Activated CD8-positive, alpha-beta memory T cell treated with anti-CD3 and anti-CD28 coated beads for 1 hour (primary cell): ENCODE measurements around the gene ARHGEF16.

Source experiments
- DNase-seq, 2 donors: peaks; one replicate each; pipeline ENCODE4 v3.0.0-alpha.2; 2020; ENCODE audit warnings: low read depth in 1 of 2; ENCODE audit errors: extremely low read depth in 1 of 2

Gene ARHGEF16

DNA sequence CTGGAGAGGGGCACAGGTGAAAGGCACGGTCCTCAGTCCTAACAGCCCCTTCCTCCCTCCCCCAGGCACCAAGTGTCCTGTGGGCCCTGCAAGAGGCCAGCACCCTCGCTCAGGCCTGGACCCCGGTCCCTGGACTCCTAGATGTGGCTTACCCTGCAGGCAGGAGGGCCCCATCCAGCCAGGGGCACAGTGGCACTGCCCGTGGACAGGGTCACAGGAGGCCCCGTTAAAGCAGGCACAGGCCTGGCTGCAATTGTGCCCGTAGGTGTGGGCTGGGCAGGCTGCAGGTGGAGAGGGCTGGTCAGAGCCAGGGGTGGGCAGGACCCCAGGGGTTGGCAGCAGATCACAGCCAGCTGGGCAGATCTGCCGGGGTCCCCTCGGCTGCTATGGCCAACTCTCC lies 44.5 kb downstream of the ARHGEF16 start:
- no peak for DNase-seq

DNA sequence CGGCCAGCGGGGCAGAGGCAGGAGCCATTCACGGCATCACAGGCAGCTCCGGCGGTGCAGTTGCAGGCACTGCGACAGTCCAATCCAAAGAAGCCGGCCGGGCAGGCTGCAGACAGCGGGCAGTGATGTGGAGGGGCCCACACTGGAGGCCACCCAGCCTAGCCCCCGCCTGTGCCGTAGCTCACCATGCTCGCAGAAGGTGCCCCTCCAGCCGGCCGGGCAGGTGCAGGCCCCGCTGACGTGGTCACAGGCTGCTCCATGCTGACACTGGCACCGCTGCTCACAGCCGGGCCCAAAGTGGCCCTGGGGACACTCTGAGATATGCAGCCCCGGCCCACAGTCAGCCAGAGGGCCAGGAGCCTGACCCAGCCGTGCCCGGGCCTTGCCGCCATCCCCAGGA lies 45.1 kb downstream of the ARHGEF16 start:
- DNase-seq = no peak

DNA sequence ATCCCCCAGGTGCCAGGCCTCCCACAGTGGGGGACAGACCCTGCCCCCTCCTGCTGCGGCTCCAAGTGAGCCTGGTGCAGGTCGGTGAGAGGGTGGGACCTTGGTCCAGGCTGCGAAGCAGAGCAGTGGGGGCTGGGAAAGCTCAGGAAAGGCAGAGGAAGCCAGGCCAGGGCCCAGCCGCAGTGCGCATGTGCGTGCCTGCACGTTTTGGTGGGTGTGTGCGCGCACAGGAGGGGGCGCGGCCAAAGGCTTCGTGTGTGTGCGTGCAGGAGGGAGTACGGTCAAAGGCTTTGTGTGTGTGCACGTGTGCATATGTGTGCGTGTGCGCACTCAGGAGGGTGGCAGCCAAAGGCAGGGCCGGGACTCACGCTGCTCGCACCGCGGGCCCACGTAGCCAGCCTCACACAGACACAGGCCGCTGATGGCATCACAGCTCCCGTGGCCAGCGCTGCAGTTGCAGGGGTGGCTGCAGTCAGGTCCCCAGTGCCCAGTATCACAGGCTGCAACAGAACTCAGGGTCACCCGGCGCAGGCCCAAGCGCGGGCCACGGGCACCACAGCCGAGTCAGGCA lies 45.9 kb downstream of the ARHGEF16 start:
- DNase-seq = no peak

DNA sequence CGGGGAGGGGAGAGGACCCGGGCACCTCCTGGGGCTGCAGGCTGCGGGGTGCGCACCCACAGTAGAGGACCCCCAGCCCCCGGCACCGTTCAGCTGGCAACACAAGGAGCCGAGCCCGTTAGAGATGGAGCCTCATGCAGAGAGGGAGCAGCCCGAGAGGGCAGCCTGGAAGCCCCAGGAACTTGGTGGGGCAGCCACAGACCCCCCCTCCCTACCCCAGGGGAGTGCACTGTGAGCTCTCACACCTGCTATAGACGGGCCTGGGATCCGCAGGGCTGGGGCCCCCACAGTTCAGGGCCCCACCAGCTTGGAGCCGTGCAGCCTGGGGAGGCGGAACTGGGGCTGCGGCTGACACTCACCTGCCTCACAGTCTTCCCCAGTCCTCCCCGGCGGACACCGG lies 47.0 kb downstream of the ARHGEF16 start:
- no peak for DNase-seq

DNA sequence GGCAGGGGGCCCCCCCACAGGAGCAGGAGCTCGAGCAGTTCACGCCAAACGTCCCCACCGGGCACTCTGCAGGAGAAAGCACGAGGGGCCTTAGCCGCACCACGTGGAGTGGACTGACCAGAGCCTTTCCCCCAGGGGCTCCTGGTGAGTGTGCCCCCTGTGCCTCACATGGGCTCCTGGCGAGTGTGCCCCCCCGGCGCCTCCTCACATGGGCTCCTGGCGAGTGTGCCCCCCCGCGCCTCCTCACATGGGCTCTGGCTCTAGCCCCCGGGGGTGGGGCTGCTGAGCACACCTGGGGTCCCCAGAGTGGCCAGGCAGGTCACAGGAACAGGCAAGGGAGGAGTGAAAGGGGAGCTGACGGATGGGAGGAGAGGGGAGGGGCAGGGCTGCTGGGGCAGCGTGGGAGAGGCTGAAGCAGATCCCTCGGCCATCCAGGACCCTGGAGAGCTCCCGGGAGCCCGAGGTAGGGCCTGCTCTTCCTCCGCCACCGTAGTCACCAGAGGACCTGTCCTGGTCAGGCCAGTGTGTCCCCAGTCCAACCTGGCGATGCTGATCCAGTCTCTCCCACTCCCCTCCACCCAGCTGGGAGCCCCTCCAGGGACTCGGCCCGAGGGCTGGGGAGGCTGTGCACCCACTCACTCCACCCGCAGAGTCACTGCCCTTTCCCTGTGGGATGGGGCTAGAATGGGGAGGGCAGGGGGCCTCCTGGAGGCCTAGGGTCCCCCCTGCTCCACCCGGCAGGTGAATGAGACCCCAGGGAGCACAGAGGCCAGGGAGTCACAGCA lies 47.6 kb downstream of the ARHGEF16 start:
- no peak for DNase-seq

DNA sequence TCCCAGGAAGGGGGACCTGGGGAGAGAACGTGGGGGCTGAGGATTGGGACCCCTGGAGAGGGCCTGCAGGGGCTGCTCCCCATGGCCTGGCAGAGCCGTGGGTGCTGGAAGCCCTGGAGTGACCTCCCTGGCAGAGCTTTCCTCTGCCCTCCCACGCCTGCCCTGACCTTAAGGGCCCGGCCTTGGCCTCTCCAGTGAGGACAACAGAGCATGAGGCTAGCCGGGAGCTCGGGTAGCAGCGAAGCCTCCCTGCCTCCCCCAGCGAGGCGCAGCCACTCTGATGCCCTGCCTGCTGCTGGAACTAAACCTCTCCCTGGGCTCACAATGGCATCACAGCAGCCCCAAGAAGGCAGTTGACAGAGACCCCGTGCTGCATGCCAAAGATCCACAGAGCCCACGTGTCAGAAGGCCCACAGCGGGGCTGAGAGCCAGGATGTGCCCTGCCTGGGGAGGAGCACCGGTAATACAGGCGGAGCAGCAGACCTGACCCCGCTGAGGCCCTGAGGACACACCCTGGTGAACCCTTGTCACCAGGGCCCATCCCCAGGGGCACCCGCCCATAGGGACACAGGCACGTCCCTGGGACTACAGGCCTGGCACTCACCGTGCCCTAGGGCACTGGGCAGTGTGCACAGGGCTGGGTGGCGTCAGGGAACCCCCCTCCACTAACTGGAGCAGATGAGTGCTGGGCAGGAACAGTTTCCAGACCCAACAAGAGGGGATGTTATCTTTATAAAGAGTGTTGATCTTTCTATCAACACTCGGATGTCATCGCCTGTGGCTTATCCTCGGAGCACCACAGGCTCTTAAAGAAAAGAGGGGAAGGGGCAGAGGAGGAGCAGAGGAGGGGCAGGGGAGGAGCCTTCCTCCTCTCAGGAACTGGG lies 48.4 kb downstream of the ARHGEF16 start:
- no peak for DNase-seq

DNA sequence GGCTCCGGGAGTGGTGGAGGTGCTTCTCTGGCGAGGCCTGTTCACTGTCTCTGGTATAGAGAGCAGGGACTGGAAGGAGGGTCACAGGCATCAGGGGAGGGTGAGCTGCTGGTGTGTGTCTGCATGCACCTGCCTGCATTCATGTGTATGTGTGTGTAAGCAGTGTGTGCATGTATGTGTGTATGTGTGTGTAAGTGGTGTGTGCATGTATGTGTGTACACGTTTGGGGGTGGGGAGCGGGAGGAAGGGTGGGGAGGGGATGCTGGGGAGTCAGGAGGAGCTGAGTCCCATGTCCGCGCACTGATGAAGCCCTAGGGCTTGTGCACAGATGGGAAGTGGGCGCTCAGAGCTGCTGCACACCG lies 49.0 kb downstream of the ARHGEF16 start:
- DNase-seq = no peak

DNA sequence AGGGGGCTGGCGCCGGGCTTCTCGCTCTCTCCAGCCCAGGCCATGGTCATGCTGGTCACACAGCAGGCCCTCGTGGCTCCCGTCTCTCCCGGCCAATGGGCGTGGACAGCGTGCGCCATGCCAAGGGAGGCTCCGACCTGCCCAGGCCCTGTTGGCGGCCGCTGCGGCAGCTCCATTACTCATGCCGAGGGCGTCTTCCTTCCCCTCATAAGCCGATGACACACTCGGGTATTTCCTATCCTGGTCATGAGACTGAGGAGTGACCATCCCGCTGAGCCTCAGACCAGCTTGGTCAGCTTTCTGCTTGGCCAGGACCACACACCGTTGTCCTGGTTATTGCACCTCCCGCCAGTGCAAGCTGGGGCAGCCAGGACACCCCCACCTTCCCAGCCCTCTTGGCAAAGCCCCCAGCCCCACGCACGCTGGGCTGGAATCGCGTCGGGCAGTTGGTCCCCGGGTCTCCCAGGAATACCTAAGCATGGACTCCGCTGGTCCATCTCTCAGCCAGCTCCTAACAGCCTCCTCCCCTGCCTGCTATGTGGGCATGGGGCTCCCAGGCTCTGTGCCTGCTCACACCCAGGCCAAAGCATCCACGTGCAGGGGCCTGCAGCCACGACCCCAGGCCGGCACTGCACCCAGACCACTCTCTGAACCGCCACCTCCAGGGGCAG lies 49.8 kb downstream of the ARHGEF16 start:
- no peak for DNase-seq

DNA sequence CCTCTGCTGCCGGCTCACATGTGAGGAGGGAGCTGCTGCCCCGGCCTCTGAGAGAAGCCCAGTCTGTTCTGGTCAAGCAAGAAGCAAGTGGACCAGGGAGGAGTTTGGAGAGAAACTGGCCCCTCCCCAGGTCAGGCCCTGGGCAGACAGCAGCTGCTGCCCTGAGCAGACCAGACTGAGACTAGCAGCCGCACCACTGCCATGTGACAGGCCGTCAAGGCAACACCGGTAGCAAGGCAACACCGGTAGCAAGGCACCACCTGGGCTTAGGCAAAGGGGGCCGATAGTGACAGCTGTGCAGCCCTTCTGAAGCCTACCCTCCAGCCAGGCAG lies 50.3 kb downstream of the ARHGEF16 start:
- no peak for DNase-seq

DNA sequence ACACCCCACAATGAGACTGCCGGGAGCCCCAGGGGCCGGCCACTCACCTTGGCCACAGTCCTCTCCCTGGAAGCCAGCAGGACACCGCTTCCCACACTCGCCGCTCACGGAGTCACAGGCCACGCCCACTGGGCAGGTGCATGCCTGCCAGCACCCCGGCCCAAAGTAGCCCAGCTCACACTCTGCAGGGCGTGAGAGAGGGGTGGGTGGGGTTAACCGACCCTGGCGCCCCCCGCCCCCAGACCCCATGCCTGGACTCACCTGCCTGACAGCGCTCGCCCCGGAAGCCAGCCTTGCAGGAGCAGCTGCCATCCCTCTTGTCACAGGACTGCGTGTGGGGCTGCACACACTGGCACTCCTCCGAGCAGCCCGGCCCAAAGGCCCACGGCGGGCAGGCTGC lies 50.7 kb downstream of the ARHGEF16 start:
- no peak for DNase-seq

DNA sequence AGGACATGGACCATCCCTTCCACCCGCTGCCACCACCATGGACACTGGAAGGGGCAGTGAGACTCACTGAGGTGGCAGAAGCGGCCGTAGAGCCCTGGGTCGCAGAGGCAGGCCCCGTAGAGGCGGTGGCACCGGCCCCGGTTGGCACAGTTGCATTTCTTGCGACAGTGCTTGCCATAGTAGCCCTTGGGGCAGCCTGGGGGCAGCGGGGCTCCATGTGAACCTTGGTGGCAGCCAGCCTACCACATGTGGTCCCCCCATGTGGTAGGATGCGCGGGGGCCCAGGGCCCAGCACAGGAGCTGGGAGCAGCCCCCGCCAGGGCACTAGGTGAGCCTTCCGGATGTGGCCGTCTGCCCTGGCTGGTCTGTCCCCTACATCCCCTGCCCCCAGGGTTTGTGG lies 51.6 kb downstream of the ARHGEF16 start:
- DNase-seq = no peak

DNA sequence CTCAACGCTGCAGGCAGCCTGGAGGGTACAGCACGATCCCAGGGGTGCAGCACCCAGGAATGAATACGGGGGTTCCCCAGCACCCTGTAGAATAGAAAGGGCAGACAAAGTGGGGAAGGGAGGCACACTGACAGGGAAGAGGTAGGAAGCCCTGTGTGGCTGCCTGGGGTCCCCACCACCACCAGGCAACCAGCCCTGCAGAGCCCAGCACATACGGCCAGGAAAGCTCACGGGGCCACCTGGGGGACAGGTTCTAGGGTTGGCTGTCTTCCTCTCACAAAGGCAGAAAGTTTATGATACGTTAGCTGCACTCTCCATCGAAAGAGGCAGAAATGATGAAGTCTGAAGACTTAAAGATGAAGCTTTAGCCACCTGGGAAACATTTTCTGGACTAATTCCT lies 52.5 kb downstream of the ARHGEF16 start:
- DNase-seq = no peak

DNA sequence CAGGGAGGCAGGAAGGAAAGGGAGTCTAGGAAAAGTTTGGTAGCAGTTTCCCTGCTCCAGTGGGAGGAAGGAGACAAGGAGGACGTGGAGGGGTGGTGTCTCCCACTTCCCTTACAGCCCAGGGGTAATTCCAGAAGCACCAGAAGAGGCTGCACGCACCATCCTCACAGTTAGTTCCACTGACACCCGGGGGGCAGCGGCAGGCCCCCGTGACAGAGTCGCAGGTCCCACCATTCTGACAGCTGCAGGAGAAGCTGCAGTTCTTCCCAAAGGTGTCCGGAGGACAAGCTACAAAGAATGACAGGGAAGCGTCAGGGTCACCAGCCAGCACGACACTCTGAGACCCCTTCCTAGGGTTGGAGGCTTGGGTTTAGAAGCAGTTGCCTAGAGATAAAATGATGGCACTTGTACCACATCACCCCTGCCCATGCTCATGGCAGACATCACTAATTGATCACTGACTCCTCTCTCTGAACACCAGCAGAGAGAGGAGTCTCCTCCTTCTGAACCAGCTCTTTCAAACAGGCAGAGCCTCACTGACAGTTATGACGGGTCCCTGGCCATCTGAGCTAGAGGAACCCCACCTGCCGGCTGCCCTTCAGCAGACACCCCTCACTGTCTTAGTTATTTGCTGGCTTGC lies 53.3 kb downstream of the ARHGEF16 start:
- no peak for DNase-seq

DNA sequence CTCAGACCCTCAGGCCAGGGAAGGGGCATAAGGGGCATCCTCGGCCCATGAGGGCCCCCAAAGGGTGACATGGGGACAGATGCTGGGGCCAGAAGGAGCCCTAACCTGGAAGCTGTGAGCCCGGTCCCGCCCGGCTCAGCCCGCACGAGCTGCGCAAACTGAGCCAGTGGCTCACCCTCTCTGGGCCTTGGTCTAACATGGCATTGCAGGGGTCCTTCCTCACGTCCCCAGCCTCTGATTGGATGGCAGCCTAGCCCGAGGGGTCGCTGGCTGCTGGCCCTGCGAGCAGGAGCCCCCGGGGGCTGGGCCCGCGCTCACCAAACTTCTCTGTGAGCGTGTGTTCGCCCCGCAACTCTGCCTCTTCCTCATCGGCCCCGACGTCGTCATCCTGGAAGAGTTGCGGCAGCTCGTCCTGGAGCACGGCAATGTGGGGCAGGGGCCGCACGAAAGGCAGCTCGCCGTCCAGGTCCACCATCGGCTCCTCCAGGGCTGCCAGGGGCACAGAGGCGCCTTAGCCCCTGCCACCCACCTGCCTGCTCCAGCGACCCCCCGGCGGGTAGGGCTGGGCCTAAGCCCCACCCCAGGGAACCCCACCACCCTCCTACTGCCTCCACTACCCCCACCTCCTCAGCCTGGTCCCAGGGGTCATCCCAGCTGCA lies 54.4 kb downstream of the ARHGEF16 start:
- DNase-seq = no peak

DNA sequence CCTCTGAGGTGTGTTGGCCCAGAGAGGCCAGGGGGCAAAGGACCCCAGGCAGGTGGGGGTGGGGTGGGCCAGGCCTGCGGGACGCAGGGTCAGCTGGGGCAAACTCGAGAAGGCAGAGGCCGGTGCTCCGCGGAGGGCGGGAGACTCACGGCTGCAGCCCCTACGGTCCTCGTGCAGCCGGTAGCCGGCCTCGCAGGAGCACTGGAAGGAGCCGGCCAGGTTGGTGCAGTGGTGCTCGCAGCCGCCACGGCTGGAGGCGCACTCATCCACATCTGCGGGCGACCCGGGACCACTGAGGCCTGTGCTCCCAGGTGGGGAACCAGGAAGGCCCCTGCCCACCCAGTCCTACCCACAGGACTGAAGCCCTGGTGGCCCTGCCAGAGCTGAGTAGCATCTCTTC lies 55.3 kb downstream of the ARHGEF16 start:
- DNase-seq = no peak

DNA sequence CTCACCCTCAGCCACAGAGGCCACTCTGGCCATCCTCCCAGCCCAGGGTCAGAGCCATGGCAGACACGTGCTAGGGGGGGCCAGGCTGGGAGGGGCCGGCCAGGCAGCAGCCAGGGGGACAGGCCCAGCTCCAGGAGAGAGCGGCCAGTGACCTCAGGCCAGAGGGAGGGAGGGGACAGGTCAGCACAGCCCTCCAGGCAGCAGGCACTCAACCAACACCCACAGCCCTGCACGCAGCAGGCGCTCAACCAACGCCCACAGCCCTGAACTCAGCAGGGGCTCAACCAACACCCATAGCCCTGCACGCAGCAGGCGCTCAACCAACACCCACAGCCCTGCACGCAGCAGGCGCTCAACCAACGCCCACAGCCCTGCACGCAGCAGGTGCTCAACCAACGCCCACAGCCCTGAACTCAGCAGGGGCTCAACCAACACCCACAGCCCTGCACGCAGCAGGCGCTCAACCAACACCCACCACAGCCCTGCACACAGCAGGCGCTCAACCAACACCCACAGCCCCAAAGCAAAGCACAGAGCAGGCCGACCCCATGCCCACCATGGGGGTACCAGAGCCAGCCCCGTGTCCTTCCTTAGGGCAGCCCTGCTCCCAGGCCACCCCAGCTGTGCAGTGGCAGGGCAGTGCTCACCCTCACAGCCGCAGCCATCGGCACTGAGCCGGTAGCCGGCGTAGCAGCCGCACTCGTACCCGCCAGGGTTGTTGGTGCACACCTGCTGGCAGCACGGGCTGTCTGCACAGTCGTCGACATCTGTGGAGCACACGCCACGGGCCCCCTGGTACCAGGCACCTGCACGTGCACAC lies 55.9 kb downstream of the ARHGEF16 start:
- DNase-seq = no peak

DNA sequence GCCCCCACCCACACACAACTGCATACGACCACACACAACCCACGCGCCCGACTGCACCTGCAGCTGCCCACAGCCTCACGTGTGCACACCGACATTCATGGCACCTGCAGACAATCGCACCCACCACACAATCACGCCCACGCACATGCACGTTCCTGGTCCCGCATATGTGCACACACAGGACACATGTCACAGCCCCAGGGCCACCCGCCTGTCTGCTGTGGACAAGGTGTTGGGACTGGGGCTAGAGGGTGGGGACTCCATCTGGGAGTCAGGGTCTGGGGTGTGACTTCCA lies 56.4 kb downstream of the ARHGEF16 start:
- DNase-seq = no peak

DNA sequence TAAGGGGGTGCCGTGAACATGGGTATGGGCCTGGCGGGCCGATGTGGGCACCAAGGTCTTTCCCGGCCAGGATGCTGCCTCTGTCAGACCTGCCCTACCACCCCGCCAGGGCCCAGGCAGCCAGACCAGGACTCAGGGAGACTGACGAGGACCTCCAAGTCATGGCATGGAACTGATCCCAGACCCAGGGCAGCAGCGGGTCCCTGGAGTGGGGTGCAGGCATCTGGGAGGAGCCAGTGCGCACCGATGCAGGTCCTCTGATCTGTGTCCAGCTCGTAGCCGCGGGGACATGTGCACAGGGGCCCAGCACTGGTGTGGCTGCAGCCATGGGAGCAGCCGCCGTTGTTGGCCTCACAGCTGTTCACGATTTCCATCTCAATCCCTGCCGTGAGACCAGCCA lies 56.8 kb downstream of the ARHGEF16 start:
- no peak for DNase-seq

DNA sequence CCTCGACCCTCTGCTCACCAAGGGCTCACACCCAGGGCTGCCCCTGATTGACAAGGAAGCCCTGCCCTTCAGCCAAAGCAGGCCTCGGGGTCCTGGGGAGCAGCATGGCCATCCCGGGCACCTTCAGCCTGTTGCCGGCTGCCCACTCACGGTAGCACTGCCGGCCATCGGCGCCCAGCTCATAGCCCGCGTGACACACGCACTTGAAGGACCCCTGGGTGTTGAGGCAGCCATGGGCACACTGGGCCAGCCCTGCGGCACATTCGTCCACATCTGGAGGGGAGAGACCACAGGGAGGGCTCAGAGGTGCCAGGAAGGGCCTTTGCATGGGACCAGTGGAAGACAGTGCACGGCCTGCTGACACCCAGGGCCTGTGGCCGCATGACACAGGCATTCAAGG lies 57.4 kb downstream of the ARHGEF16 start:
- no peak for DNase-seq

DNA sequence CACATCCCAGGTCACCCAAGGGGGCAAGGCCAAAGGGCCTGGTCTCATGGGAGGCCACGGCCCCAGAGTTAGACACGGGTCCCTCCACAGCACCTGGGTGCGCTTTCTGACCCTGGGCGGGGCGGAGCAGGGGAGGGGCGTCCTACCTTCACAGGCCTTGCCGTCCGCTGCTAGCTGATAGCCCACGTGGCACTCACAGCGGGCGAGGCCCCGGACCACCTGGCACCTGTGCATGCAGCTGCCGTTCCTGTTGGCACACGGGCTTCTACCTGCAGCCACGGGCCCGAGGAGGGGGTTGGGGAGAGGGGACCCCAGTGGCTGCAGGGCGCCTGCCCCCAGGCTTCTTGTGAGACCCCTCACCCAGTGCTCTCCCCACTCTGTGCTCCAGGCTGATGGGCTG lies 59.9 kb downstream of the ARHGEF16 start:
- no peak for DNase-seq
